GM18505 (cell line): ENCODE measurements around the gene PKMYT1.

ENCODE experiments used
- ATAC-seq: cut with Tn5 transposase; IDR thresholded peaks from one replicate; pipeline ENCODE4 v1.9.1; 2021; ENCODE audit not compliant: unreplicated experiment
- POLR2A ChIP-seq: IDR thresholded peaks from 4 replicates; pipeline ENCODE4 v1.6.1; 2011; ENCODE audit warnings: borderline replicate concordance; ENCODE audit not compliant: insufficient read depth, insufficient read length; ENCODE audit errors: extremely low read depth

PKMYT1 gene

GRCh38 chr16:2963074-2963722 is 17.0 kb downstream of the PKMYT1 start:
- no peak for ATAC-seq
- TF ChIP-seq POLR2A, result no peak

- ATAC-seq, result no peak
- no peak for TF ChIP-seq POLR2A
Observed at GRCh38 chr16:2962334-2963073, 17.7 kb downstream of the PKMYT1 start.

- no peak for TF ChIP-seq POLR2A
- ATAC-seq, result no peak
Observed at GRCh38 chr16:2960183-2961010, 19.8 kb downstream of the PKMYT1 start.

- TF ChIP-seq POLR2A, result no peak
- ATAC-seq, result no peak
Observed at GRCh38 chr16:2959206-2959605, 21.0 kb downstream of the PKMYT1 start.

- ATAC-seq, result no peak
Observed at GRCh38 chr16:2956579-2956956, 23.7 kb downstream of the PKMYT1 start.

GRCh38 chr16:2955779-2956578 is 24.3 kb downstream of the PKMYT1 start:
- TF ChIP-seq POLR2A, result no peak
- ATAC-seq, result no peak

More at GRCh38 chr16:2956579-2956956, 23.7 kb downstream of the PKMYT1 start:
- TF ChIP-seq POLR2A, result no peak

- no peak for TF ChIP-seq POLR2A
- no peak for ATAC-seq
Observed at GRCh38 chr16:2955438-2955778, 24.8 kb downstream of the PKMYT1 start.

GRCh38 chr16:2954656-2955381 is 25.4 kb downstream of the PKMYT1 start:
- no peak for TF ChIP-seq POLR2A

GRCh38 chr16:2953706-2954627 is 26.3 kb downstream of the PKMYT1 start:
- no peak for TF ChIP-seq POLR2A
- ATAC-seq, result no peak

More at GRCh38 chr16:2954656-2955381, 25.4 kb downstream of the PKMYT1 start:
- no peak for ATAC-seq

GRCh38 chr16:2952679-2953078 is 27.6 kb downstream of the PKMYT1 start:
- TF ChIP-seq POLR2A, result no peak
- ATAC-seq, result no peak

- TF ChIP-seq POLR2A, result no peak
- no peak for ATAC-seq
Observed at GRCh38 chr16:2950773-2951172, 29.5 kb downstream of the PKMYT1 start.
